GM13977 (cell line): ENCODE measurements around the gene BID.
"Not testable (repeated sequence)": the region's sequence is repeated elsewhere in the genome, so short reads cannot be mapped to it uniquely, and the experiment has no call there.

Source experiments
- DNase-seq: peaks from one replicate; pipeline ENCODE4 v3.0.0; 2012; ENCODE audit warnings: low spot score
- in situ Hi-C: fragments of 300-500 bp; cut with MboI; formaldehyde crosslinking; loops from one replicate; pipeline ENCODE4 v1.12.0; 2022; ENCODE audit warnings: low sequenced_read_pairs, low pct_unique_long_range_greater_than_20kb, mixed read lengths, inconsistent platforms; ENCODE audit not compliant: unreplicated experiment
- TF ChIP-seq, protein P1 (sequence below): IDR thresholded peaks from 2 replicates; pipeline ENCODE4 v1.5.1; 2012; ENCODE audit warnings: mild to moderate bottlenecking, control low read depth; ENCODE audit not compliant: insufficient read depth; ENCODE audit errors: extremely low read depth, missing control alignments

BID gene

DNA sequence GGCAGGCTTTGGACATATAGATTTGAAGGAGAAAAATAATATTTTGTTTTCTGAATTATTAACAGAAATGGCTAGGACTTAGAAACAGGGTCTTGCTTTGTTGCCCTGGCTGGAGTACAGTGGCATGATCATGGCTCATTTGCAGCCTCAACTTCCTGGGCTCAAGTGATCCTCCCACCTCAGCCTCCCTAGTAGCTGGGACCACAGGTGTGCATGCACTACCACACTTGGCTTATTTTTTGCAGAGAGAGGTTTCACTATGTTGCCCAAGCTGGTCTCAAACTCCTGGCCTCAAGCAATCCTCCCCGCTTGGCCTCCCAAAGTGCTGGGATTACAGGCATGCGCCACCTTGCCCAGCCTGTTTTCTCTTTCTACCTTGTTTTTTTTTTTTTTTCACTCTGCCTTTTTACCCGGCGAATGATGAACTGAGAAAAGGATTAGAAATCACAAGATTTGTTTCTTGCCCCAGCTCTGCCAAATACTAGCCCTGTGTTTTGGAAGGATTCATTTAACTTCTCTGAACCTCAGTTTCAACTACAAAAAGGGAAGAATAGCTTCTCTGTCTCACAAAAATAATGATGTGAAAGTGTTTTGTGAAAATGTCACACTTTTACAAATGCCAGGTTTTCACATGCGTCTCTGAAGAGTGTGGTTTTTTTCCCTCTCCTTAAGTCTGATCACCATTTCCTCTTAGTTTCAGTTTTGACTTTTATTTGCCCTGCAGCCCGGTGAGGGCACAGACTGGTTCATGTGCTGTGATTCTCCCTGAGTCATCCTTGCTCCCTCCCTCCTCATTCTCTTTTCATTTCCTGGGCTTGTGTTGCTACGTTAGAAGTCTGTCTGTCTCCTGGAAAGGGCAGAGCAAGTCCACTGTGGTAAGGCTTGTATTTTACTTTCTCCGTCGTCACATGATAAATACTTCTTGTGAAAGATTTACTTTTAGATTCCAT lies 68.0 kb downstream of the BID start:
- peak; percentile 48 for DNase-seq
- in situ Hi-C loops, result no loop called here
- TF ChIP-seq, protein P1, sequence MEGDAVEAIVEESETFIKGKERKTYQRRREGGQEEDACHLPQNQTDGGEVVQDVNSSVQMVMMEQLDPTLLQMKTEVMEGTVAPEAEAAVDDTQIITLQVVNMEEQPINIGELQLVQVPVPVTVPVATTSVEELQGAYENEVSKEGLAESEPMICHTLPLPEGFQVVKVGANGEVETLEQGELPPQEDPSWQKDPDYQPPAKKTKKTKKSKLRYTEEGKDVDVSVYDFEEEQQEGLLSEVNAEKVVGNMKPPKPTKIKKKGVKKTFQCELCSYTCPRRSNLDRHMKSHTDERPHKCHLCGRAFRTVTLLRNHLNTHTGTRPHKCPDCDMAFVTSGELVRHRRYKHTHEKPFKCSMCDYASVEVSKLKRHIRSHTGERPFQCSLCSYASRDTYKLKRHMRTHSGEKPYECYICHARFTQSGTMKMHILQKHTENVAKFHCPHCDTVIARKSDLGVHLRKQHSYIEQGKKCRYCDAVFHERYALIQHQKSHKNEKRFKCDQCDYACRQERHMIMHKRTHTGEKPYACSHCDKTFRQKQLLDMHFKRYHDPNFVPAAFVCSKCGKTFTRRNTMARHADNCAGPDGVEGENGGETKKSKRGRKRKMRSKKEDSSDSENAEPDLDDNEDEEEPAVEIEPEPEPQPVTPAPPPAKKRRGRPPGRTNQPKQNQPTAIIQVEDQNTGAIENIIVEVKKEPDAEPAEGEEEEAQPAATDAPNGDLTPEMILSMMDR, result no peak

DNA sequence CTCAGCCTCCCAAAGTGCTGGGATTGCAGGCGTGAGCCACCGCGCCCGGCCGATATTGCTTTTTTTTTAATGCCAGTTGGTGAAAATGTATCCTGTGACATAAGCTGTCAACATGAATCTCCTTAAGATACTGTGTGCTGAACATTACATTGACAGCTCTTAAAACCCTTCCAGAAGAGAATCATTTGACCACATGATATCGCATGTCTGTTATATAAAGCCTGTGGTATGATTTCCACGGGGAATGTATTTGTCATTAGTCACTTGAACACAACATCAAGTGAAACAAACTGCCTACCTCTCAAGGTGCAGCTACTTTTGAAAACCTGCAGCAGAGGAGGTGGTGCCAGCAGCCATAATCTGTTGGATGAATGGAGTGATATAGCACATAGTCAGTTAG lies 68.7 kb downstream of the BID start:
- no peak for DNase-seq
- TF ChIP-seq, protein P1, result no peak
- in situ Hi-C loops, result no loop called here

DNA sequence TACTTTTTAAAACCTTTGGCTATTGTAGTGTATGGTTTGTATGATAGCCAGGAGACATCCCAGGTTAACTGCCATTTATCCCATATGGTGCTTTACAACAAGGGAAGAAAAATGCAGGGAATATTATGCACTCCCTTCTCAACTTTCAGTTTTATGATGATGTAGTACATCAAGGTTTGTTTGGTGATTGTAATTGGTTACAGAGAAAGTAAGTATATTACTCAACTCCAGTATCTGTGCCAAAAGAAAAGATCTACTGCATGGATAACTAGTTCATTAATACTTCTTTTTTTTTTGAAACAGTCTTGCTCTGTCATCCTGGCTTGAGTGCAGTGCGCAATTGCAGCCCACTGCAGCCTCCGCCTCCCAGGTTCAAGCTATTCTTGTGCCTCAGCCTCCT lies 70.5 kb downstream of the BID start:
- DNase-seq, result no peak
- TF ChIP-seq, protein P1, result no peak
- in situ Hi-C loops, result no loop called here

DNA sequence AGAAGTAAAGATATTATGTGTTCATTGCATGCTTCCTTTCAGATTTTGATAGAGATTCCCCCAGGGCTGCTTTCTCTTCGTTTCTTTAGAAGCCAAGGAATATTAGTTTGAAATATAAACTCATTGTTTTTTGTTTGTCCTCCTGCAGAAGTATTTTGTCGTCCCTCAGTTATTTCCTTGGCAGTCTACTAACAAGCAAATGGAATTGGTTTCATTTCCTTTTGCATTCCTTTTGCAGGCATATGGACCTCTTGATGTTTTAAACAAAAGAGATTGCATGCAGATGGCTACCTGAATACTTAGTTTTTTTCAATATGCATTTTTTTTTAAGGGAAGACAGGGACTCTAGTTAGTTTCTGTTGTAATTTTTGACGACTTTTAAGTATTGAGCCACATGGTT lies 73.5 kb downstream of the BID start:
- TF ChIP-seq, protein P1, result no peak
- no peak for DNase-seq
- in situ Hi-C loops, result no loop called here

DNA sequence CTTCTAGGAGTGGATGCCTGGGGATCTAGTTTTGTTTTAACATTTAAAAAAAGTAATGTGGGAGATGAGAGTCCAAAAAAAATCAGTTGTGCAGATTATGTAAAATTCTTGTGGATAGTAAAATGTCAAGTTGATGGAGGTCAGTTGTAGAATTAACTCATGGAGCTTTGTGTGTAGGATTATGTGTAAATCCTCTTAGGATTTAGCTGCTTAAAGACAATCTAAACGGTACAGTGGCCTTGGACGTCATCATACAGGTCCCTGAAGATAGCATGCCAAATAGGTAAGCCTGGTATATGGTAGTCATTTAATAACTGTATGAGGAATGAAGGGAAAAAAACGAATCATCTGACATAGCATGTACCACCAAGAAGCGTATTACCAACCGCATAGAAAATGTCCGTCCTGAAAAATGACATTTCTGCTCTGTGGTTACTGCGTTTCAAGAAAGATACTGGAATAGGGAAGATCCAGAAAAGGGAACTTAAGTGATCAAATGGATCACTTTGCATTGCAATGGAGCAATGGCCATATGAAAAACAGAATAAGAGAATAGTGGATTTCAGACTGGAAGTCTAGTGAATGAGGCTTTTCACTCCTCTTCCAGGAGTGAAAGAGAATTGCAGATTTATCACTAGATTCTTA lies 74.5 kb downstream of the BID start:
- TF ChIP-seq, protein P1, result no peak
- DNase-seq, result no peak
- in situ Hi-C loops, result no loop called here

DNA sequence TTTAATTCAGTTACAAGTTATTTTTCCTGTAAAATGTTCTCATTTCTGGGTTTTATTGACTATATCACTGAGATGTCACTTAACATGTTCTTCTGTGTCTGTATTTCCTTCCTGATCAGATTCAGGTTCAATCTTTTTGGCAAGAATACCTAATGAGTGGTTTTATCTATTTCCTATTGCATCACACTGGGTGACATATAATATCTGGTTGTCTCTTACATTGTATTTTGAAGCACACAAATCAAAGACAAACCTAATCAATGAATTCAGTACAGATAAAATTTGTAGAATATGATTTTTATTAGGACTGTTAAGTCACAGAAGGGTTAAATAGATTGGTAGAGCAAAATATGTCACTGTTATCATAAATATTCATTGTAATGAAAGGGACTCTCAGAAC lies 75.3 kb downstream of the BID start:
- in situ Hi-C loops, result no loop called here
- TF ChIP-seq, protein P1, result no peak
- no peak for DNase-seq

DNA sequence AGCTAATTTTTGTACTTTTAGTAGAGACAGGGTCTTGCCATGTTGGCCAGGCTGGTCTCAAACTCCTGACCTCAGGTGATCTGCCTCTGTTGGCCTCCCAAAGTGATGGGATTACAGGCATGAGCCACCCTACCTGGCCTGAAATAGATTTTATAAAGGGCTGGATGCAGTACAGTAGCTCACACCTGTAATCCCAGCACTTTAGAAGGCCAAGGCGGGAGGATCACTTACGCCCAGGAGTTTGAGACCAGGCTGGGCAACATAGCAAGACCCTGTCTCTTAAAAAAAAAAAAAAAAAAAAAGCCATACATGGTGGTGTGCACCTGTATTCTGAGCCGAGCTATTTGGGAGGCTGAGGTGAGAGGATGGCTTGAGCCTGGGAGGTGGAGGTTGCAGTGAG lies 76.0 kb downstream of the BID start:
- DNase-seq, in situ Hi-C loops: not testable (repeated sequence)

DNA sequence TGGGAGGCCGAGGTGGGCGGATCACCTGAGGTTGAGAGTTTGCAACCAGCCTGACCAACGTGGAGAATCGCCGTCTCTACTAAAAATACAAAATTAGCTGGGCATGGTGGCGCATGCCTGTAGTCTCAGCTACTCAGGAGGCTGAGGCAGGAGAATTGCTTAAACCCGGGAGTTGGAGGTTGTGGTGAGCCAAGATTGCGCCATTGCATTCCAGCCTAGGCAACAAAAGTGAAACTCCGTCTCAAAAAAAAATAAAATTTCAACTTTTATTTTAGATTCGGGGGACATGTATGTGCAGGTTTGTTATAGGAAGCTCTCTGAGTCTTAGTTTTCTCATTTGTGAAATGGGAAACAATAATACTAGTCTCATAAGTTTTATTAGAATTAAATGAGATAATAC lies 77.1 kb downstream of the BID start:
- in situ Hi-C loops, DNase-seq: not testable (repeated sequence)
